Activated gamma-delta T cell (primary cell): ENCODE data around the gene DAZAP1.
"Not testable (repeated sequence)": the region's sequence is repeated elsewhere in the genome, so short reads cannot be mapped to it uniquely, and the experiment has no call there.

ENCODE experiments used
- DNase-seq: peaks from one replicate; lab custom pipeline; 2025; lab: John Stamatoyannopoulos, UW

DAZAP1 gene

GRCh38 chr19:1410789-1411188 is 3.4 kb downstream of the DAZAP1 start:
- no peak for DNase-seq

- DNase-seq: no peak
Observed at GRCh38 chr19:1411255-1412191, 4.1 kb downstream of the DAZAP1 start.

- DNase-seq: no peak
Observed at GRCh38 chr19:1412323-1412923, 5.0 kb downstream of the DAZAP1 start.

GRCh38 chr19:1412995-1413800 is 5.8 kb downstream of the DAZAP1 start:
- no peak for DNase-seq

GRCh38 chr19:1416014-1416841 is 8.8 kb downstream of the DAZAP1 start:
- no peak for DNase-seq

- DNase-seq: no peak
Observed at GRCh38 chr19:1417145-1417544, 9.8 kb downstream of the DAZAP1 start.

GRCh38 chr19:1417681-1418495 is 10.5 kb downstream of the DAZAP1 start:
- no peak for DNase-seq

- no peak for DNase-seq
Observed at GRCh38 chr19:1418496-1418775, 11.1 kb downstream of the DAZAP1 start.

- no peak for DNase-seq
Observed at GRCh38 chr19:1418951-1419738, 11.8 kb downstream of the DAZAP1 start.

- DNase-seq: not testable (repeated sequence)
Observed at GRCh38 chr19:1420085-1420484, 12.7 kb downstream of the DAZAP1 start.

GRCh38 chr19:1420590-1420989 is 13.2 kb downstream of the DAZAP1 start:
- no peak for DNase-seq

- no peak for DNase-seq
Observed at GRCh38 chr19:1421218-1421957, 14.0 kb downstream of the DAZAP1 start.

- DNase-seq: no peak
Observed at GRCh38 chr19:1421958-1422305, 14.5 kb downstream of the DAZAP1 start.

GRCh38 chr19:1422360-1422759 is 15.0 kb downstream of the DAZAP1 start:
- DNase-seq: no peak

- no peak for DNase-seq
Observed at GRCh38 chr19:1422943-1423342, 15.6 kb downstream of the DAZAP1 start.

GRCh38 chr19:1423436-1424191 is 16.2 kb downstream of the DAZAP1 start:
- no peak for DNase-seq

- DNase-seq: no peak
Observed at GRCh38 chr19:1424192-1424955, 17.0 kb downstream of the DAZAP1 start.
